H9 (cell line): ENCODE data around the gene PPIF. TPM values are rescaled to one million over a fixed set of nuclear protein-coding genes. Genes with fewer than 3 reads are reported as not detected.
A peak's percentile ranks its signal among the peaks of the same experiment; 100 is the strongest.

Experiments used
- DNase-seq: peaks from one replicate; pipeline ENCODE4 v3.0.0-alpha.2; 2017
- H2AFZ ChIP-seq: one replicate; pipeline ENCODE4 v1.6.1; 2013; ENCODE audit warnings: mild to moderate bottlenecking, low read length, control low read depth, moderate library complexity
- H2AK5ac ChIP-seq: 2 replicates; pipeline ENCODE4 v1.6.1; 2013; ENCODE audit warnings: low read length, control low read depth, mixed read lengths; ENCODE audit not compliant: insufficient read length
- H2BK120ac ChIP-seq: one replicate; pipeline ENCODE4 v1.6.1; 2013; ENCODE audit warnings: low read depth, mild to moderate bottlenecking, low read length, control low read depth, inconsistent platforms; ENCODE audit not compliant: poor library complexity, severe bottlenecking
- H2BK12ac ChIP-seq: 2 replicates; pipeline ENCODE4 v1.6.1; 2013; ENCODE audit warnings: low read length, control low read depth, mixed read lengths, low read depth; ENCODE audit not compliant: insufficient read length
- H2BK15ac ChIP-seq: 2 replicates; pipeline ENCODE4 v1.6.1; 2013; ENCODE audit warnings: low read depth, low read length, control low read depth
- H2BK20ac ChIP-seq: one replicate; pipeline ENCODE4 v1.6.1; 2013; ENCODE audit warnings: low read depth, mild to moderate bottlenecking, low read length, control low read depth, inconsistent platforms; ENCODE audit not compliant: poor library complexity, severe bottlenecking
- H2BK5ac ChIP-seq: 2 replicates; pipeline ENCODE4 v1.6.1; 2013; ENCODE audit warnings: low read length, control low read depth, mixed read lengths; ENCODE audit not compliant: insufficient read length
- H3K14ac ChIP-seq: 2 replicates; pipeline ENCODE4 v1.6.1; 2013; ENCODE audit warnings: low read length, control low read depth; ENCODE audit not compliant: insufficient read depth
- H3K18ac ChIP-seq: 2 replicates; pipeline ENCODE4 v1.6.1; 2013; ENCODE audit warnings: low read depth, mild to moderate bottlenecking, mixed read lengths, low read length, control low read depth; ENCODE audit not compliant: insufficient read length
- H3K23ac ChIP-seq: 2 replicates; pipeline ENCODE4 v1.6.1; 2013; ENCODE audit warnings: low read length, control low read depth, mixed read lengths, low read depth; ENCODE audit not compliant: insufficient read length
- H3K23me2 ChIP-seq: 2 replicates; pipeline ENCODE4 v1.6.1; 2013; ENCODE audit warnings: low read depth, mild to moderate bottlenecking, mixed read lengths, low read length, control low read depth; ENCODE audit not compliant: insufficient read length, poor library complexity, severe bottlenecking
- H3K27ac ChIP-seq: 2 replicates; pipeline ENCODE4 v1.5.1; 2013; ENCODE audit warnings: low read length, control low read depth, mixed read lengths, low read depth; ENCODE audit not compliant: insufficient read length
- H3K27me3 ChIP-seq: 2 replicates; pipeline ENCODE4 v1.6.1; 2013; ENCODE audit warnings: low read length, control low read depth, inconsistent platforms; ENCODE audit not compliant: insufficient read depth
- H3K4ac ChIP-seq: 2 replicates; pipeline ENCODE4 v1.6.1; 2013; ENCODE audit warnings: low read depth, mild to moderate bottlenecking, control low read depth, inconsistent platforms, low read length, moderate library complexity
- H3K4me1 ChIP-seq: 2 replicates; pipeline ENCODE4 v1.6.1; 2013; ENCODE audit warnings: low read length, control low read depth, inconsistent platforms; ENCODE audit not compliant: insufficient read depth
- H3K4me2 ChIP-seq: 2 replicates; pipeline ENCODE4 v1.6.1; 2013; ENCODE audit warnings: low read length, control low read depth, mixed read lengths; ENCODE audit not compliant: insufficient read length, insufficient read depth
- H3K56ac ChIP-seq: 2 replicates; pipeline ENCODE4 v1.6.1; 2013; ENCODE audit warnings: low read depth, mild to moderate bottlenecking, mixed read lengths, low read length, control low read depth; ENCODE audit not compliant: insufficient read length
- H3K79me1 ChIP-seq: 2 replicates; pipeline ENCODE4 v1.6.1; 2013; ENCODE audit warnings: low read depth, mild to moderate bottlenecking, moderate library complexity, low read length, control low read depth, inconsistent platforms; ENCODE audit not compliant: insufficient read depth, poor library complexity, severe bottlenecking
- H3K79me2 ChIP-seq: 2 replicates; pipeline ENCODE4 v1.6.1; 2013; ENCODE audit warnings: low read length, control low read depth, inconsistent platforms; ENCODE audit not compliant: insufficient read depth
- H3K9ac ChIP-seq: 2 replicates; pipeline ENCODE4 v1.6.1; 2013; ENCODE audit warnings: low read length, control low read depth, mixed read lengths; ENCODE audit not compliant: insufficient read length; ENCODE audit errors: extremely low read depth
- H3K9me3 ChIP-seq: one replicate; pipeline ENCODE4 v1.6.1; 2013; ENCODE audit warnings: low read depth, low read length, inconsistent platforms; ENCODE audit not compliant: control insufficient read depth
- H3T11ph ChIP-seq: one replicate; pipeline ENCODE4 v1.6.1; 2013; ENCODE audit warnings: mild to moderate bottlenecking, low read length, control low read depth, inconsistent platforms
- H4K20me1 ChIP-seq: one replicate; pipeline ENCODE4 v1.6.1; 2013; ENCODE audit not compliant: control insufficient read depth, insufficient read length, insufficient read depth
- H4K5ac ChIP-seq: 2 replicates; pipeline ENCODE4 v1.6.1; 2013; ENCODE audit warnings: low read depth, mild to moderate bottlenecking, mixed read lengths, low read length, control low read depth; ENCODE audit not compliant: insufficient read length
- H4K8ac ChIP-seq: replicated peaks from 2 replicates; pipeline ENCODE4 v1.6.1; 2013; ENCODE audit warnings: low read length, control low read depth, mixed read lengths, low read depth; ENCODE audit not compliant: insufficient read length
- H4K91ac ChIP-seq: 2 replicates; pipeline ENCODE4 v1.6.1; 2013; ENCODE audit warnings: low read depth, mild to moderate bottlenecking, moderate library complexity, mixed read lengths, low read length, control low read depth; ENCODE audit not compliant: insufficient read length
- H3K27ac Mint-ChIP-seq, 3 experiments: 2 replicates in 2 of 3; 3 replicates in 1 of 3; pipeline ENCODE4 v1.8.0; 2020 to 2021; ENCODE audit warnings: mixed read lengths in 3 of 3, mild to moderate bottlenecking in 1 of 3, moderate library complexity in 1 of 3
- H3K27me3 Mint-ChIP-seq: 2 replicates; pipeline ENCODE4 v1.8.0; 2021; ENCODE audit warnings: low read depth, mild to moderate bottlenecking, moderate library complexity, mixed read lengths
- H3K36me3 Mint-ChIP-seq, 3 experiments: 2 replicates in 2 of 3; 3 replicates in 1 of 3; pipeline ENCODE4 v1.8.0; 2020 to 2021; ENCODE audit warnings: low read depth in 3 of 3, mixed read lengths in 3 of 3; ENCODE audit not compliant: insufficient read depth in 1 of 3
- H3K4me1 Mint-ChIP-seq, 2 experiments: 2 replicates each; pipeline ENCODE4 v1.8.0; 2020; ENCODE audit warnings: mixed read lengths in 2 of 2
- H3K4me3 Mint-ChIP-seq, 2 experiments: 2 replicates in 1 of 2; 3 replicates in 1 of 2; pipeline ENCODE4 v1.8.0; 2020 to 2021; ENCODE audit warnings: mild to moderate bottlenecking in 2 of 2, mixed read lengths in 2 of 2, moderate library complexity in 1 of 2
- H3K9me3 Mint-ChIP-seq, 2 experiments: 2 replicates in 1 of 2; 3 replicates in 1 of 2; pipeline ENCODE4 v1.8.0; 2020; ENCODE audit warnings: mild to moderate bottlenecking in 2 of 2, mixed read lengths in 2 of 2, moderate library complexity in 1 of 2
- WGBS: extraction: QIAGEN DNeasy Blood & Tissue Kit; methylation state at CpG from one replicate; pipeline ENCODE4 v1.1.7; 2013; ENCODE audit warnings: missing lambda C conversion rate, low lambda C conversion rate, mixed read lengths; ENCODE audit not compliant: insufficient read length; ENCODE audit errors: extremely low coverage; 5-methylcytosine and 5-hydroxymethylcytosine counted together
- total RNA-seq: library from RNA; stranded (reverse); gene quantifications from 2 replicates; pipeline ENCODE4 v1.2.1, GENCODE V29; 2021
- TF ChIP-seq, protein P1 (sequence below): fragments of 200-600 bp; sonication (generic); conservative IDR thresholded peaks from 3 replicates; pipeline ENCODE4 v1.8.0; 2021; ENCODE audit warnings: antibody characterized with exemption, mild to moderate bottlenecking

The PPIF gene
- total RNA-seq, 1 experiment from 2014 or later = 79.7 TPM

DNA sequence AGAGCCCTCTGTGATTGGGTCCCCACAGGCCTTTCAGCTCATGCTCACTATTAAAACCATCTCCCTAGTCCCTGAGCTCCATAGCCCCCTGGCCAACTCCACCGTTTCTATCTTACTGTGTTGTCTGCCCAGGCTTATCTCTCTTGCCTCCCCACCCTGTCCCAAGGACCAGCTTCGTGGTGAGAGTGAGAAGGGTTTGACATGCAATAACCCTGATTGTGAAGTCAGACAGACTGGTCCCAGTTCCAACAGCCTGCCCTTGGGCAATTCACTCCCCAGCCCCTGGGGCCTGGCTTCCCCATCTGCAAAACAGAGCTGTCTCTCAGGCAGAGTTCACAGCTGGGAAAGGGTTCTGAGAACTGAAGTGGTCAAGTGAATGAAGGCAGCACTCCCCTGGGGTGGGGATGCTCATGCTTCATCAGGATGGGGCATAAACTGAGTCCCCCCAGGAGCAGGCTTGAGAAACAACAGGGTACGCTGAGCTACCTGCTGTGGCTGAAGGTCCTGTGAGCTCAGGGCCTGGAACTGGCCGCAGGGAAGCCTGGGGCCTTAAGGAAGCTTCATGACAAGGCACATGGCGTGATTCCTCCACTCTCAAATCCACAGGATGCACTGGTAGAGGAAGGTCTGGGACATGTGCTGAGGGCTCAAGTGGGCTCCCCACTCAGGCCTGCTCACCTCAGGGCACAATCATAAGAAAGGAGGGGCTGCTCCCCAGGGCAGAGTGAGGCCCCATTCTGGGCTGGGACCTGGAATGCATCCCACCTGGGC is 1.8 kb upstream of the PPIF start:
- WGBS = no CpG with 5 or more reads among the region's 5 CpGs
- Histone ChIP-seq H3K23me2 (peaks cover 5% of the 10 kb centered on the region), H4K20me1 (no peaks in the 10 kb centered on the region), H2BK5ac (no peak overlapping the region), H2AFZ (no peak overlapping the region), H3K18ac (no peak overlapping the region), H3K4ac (no peak overlapping the region), H3K23ac (no peak overlapping the region), H3T11ph (no peak overlapping the region), H3K9me3 (no peaks in the 10 kb centered on the region), H2BK120ac (no peak overlapping the region), H3K79me2 (no peaks in the 10 kb centered on the region), H3K56ac (no peak overlapping the region), H3K14ac (no peak overlapping the region; the same call in 1 of the 2 replicates), H3K4me2 (no peak overlapping the region), H4K8ac (no peak overlapping the region), H3K27ac (no peak overlapping the region), H3K79me1 (peaks cover 5% of the 10 kb centered on the region), H4K91ac (no peak overlapping the region), H2BK12ac (no peak overlapping the region), H2BK20ac (no peak overlapping the region), H2AK5ac (no peak overlapping the region), H2BK15ac (no peak overlapping the region), H3K27me3 (no peaks in the 10 kb centered on the region), H3K9ac (no peak overlapping the region), H4K5ac (no peak overlapping the region), H3K4me1 (0 out of 2 replicates have a peak, but pooled peaks cover 5% of the 10 kb centered on the region)
- TF ChIP-seq, protein P1, sequence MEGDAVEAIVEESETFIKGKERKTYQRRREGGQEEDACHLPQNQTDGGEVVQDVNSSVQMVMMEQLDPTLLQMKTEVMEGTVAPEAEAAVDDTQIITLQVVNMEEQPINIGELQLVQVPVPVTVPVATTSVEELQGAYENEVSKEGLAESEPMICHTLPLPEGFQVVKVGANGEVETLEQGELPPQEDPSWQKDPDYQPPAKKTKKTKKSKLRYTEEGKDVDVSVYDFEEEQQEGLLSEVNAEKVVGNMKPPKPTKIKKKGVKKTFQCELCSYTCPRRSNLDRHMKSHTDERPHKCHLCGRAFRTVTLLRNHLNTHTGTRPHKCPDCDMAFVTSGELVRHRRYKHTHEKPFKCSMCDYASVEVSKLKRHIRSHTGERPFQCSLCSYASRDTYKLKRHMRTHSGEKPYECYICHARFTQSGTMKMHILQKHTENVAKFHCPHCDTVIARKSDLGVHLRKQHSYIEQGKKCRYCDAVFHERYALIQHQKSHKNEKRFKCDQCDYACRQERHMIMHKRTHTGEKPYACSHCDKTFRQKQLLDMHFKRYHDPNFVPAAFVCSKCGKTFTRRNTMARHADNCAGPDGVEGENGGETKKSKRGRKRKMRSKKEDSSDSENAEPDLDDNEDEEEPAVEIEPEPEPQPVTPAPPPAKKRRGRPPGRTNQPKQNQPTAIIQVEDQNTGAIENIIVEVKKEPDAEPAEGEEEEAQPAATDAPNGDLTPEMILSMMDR = no peak
- H3K27ac Mint-ChIP-seq = no peak overlapping the region
- no peak overlapping the region for H3K4me3 Mint-ChIP-seq
- peaks cover 8 to 23% of the 10 kb centered on the region in 2 experiments for H3K4me1 Mint-ChIP-seq
- peaks cover 11 to 19% (median 18%) of the 10 kb centered on the region in 3 experiments; a peak in 6 of 7 replicates for H3K36me3 Mint-ChIP-seq
- H3K9me3 Mint-ChIP-seq = no peaks in the 10 kb centered on the region
- H3K27me3 Mint-ChIP-seq = peaks cover 12% of the 10 kb centered on the region
- DNase-seq = peak; percentile 14
